Colonic mucosa (tissue), 4 donors: Measurements from ENCODE around the gene RGS16. TPM values are rescaled to one million over a fixed set of nuclear protein-coding genes. Genes with fewer than 3 reads are reported as not detected.

ENCODE experiments used
- DNase-seq: peaks from one replicate; pipeline ENCODE4 v3.0.0-alpha.2; 2020
- H3K27ac ChIP-seq: fragments of 200-600 bp; one replicate; pipeline ENCODE4 v1.8.0; 2021
- H3K27me3 ChIP-seq: fragments of 200-600 bp; one replicate; pipeline ENCODE4 v1.8.0; 2021
- H3K36me3 ChIP-seq: fragments of 200-600 bp; one replicate; pipeline ENCODE4 v1.8.0; 2021
- H3K4me1 ChIP-seq: fragments of 200-600 bp; one replicate; pipeline ENCODE4 v1.8.0; 2021; ENCODE audit warnings: mild to moderate bottlenecking
- H3K4me3 ChIP-seq: fragments of 200-600 bp; one replicate; pipeline ENCODE4 v1.8.0; 2021
- H3K9ac ChIP-seq, 2 donors: one replicate each; pipeline ENCODE4 v1.7.0; 2013; ENCODE audit warnings: control low read depth in 2 of 2, low read depth in 2 of 2, low read length in 2 of 2
- H3K9me3 ChIP-seq: fragments of 200-600 bp; one replicate; pipeline ENCODE4 v1.8.0; 2021
- intact Hi-C: fragments of 100-400 bp; cut with DNase I; formaldehyde crosslinking; loops from one replicate; pipeline ENCODE4 v1.14.1; 2022
- total RNA-seq, 2 donors: library from RNA; stranded (reverse); fragmentation: NEBNext Ultra II Directional in 1 of 2; extraction: Animal tissue kit (Norgen Biotek cat#: 25700) in 1 of 2; gene quantifications; one replicate each; pipeline ENCODE4 v1.2.1, GENCODE V29; 2021
- TF ChIP-seq, protein P1 (sequence below): fragments of 200-600 bp; IDR thresholded peaks from one replicate; pipeline ENCODE4 v1.8.0; 2022; ENCODE audit warnings: antibody characterized with exemption, mild to moderate bottlenecking
- donor health status: healthy.
- donor health status: DM: no; HTN: no; CAD: no.
- donor health status: DM: no; HTN: no; CAD: no.

RGS16 gene
- total RNA-seq, 2 donors from 2014 or later = 0.77 to 1.6 TPM

DNA sequence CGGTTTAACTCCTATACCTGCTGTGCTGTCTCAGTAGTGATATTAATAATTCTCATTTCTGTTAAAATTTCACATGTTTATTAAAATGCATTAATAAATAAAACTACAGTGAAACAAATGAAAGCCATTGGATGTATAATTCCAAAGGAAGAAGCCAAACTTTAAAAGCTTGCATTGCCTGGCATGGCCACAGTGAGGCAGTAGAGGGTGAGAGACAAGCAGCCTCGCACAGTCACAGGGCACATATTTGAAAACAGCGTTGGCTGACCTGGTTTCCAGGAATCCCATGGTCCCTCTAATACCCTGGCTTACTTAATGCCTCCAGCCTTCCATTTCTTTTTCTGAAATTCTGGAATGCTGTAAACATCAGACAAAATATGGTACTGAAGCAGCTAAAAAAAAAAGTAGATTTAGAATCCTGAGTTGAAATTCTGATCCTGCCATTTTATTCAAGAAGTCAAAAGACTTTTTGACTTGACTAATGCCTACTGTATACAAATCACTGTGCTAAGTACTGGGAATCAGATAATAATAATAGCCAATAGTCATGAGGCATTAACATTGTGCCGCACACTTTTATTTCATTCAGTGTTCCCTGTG lies 8.4 kb downstream of the RGS16 start:
- Histone ChIP-seq H3K4me1 (no peaks in the 10 kb centered on the region), H3K27ac (no peak overlapping the region), H3K9me3 (no peaks in the 10 kb centered on the region), H3K27me3 (no peaks in the 10 kb centered on the region), H3K9ac (no peak overlapping the region), H3K4me3 (no peak overlapping the region), H3K36me3 (no peaks in the 10 kb centered on the region)
- intact Hi-C loops = loop anchor here (10.0 kb wide), 1 partner anchor 511 kb away; no protein-coding TSS in a partner anchor
- DNase-seq = peak; percentile 81
- TF ChIP-seq, protein P1, sequence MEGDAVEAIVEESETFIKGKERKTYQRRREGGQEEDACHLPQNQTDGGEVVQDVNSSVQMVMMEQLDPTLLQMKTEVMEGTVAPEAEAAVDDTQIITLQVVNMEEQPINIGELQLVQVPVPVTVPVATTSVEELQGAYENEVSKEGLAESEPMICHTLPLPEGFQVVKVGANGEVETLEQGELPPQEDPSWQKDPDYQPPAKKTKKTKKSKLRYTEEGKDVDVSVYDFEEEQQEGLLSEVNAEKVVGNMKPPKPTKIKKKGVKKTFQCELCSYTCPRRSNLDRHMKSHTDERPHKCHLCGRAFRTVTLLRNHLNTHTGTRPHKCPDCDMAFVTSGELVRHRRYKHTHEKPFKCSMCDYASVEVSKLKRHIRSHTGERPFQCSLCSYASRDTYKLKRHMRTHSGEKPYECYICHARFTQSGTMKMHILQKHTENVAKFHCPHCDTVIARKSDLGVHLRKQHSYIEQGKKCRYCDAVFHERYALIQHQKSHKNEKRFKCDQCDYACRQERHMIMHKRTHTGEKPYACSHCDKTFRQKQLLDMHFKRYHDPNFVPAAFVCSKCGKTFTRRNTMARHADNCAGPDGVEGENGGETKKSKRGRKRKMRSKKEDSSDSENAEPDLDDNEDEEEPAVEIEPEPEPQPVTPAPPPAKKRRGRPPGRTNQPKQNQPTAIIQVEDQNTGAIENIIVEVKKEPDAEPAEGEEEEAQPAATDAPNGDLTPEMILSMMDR = peak; percentile 85

DNA sequence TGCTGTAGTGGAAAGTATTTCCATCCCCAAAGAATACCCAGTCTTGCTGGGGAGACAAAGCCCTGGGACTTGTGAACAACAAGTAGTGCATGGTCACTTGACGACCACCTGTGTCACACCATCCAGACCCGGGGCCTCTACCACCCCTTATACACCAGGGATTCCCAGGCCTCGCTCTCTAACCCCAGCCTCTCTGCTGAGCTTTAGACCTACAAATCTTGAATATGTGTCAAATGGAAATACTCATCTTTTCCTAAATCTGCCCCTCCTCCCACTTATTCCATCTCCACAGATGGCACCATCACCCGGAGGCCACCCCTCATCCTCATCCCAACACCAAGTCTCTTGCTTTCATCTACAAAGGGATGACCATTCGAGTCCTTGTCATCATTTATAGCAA lies 14.3 kb downstream of the RGS16 start:
- TF ChIP-seq, protein P1 = no peak
- Histone ChIP-seq H3K27me3 (no peaks in the 10 kb centered on the region), H3K36me3 (no peaks in the 10 kb centered on the region), H3K9me3 (no peaks in the 10 kb centered on the region), H3K4me3 (no peak overlapping the region), H3K27ac (no peak overlapping the region), H3K9ac (peak overlapping the region in 1 of 2 donors; percentile 25), H3K4me1 (peaks cover 7% of the 10 kb centered on the region)
- peak; percentile 16 for DNase-seq
- intact Hi-C loops = loop anchor here (5.0 to 10.0 kb wide), 2 partner anchors 143 to 505 kb away; no protein-coding TSS in a partner anchor

DNA sequence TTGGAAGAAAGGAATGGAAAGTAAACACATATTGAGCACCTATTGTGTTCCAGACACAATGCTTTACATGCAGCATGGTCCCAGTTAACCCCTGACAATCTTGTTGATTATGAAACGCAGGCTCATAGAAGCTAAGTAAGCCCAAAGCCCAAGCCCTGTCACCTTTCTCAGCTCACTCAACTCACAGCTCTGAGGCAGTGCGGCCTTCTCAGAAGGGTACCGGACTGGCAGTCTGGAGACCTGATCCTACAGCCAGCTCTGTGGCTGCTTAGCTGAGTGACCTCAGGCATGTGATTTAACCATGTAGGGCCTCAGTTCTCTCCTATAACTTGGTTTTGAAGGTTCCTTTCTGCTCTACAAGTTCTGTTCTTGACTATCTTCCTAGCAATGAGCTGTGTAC lies 14.7 kb downstream of the RGS16 start:
- peak overlapping the region; percentile 98 for H3K27ac ChIP-seq
- peak overlapping the region; percentile 58 for H3K4me3 ChIP-seq
- H3K4me1 ChIP-seq = peaks cover 7% of the 10 kb centered on the region
- TF ChIP-seq, protein P1 = no peak
- H3K36me3 ChIP-seq = no peaks in the 10 kb centered on the region
- H3K27me3 ChIP-seq = no peaks in the 10 kb centered on the region
- DNase-seq = peak; percentile 22
- intact Hi-C loops = no loop called here
- H3K9me3 ChIP-seq = no peaks in the 10 kb centered on the region
- H3K9ac ChIP-seq = peak overlapping the region in 1 of 2 donors; percentile 91

DNA sequence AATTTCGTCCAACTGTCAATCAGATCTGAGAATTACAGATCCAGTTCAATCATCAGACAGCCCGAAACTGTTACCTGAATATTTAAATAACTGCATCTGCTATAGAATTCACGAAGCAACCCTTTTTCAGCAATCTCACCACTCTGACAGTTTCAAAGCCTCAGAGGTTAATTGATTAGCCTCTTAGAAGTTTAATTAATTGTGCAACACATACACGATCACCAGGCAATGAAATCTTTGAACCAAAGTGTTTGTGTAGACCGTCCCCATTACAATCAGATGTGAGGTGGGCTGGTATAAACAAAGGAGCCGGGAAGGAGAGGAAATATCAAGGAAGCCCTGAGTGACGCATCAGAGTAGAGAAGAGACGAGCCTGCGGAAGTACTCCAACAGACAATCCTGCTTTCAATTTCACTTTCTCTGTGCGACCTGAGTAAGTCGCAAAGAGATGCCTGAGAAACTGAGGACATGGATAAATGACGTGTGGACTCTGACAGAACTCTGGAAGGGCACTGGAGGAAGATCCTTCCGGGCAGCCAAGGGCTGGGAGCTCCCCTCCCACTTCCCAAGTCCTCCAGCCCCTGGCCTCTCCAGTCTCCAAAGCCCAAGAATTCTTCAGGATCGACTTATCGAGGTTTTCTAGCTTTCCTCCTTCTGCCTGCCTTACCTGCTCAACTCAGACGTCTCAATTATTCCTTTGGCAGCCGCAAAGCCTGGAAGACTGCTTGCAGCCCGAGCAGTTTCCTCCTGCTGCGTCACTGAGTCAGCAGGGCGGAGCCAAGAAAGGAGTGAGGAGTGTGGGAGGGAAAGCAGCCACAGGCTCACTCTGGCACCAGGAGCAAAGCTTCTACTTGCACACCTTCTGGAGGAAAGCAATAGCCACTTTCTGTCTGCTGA lies 15.4 kb downstream of the RGS16 start, which contains the start of gene RNASEL:
RNASEL (minus strand) TSS at position 757 of the 897 bp plus-strand sequence. CDS start 2,450 bp downstream, outside the sequence.
- peak; percentile 87 for DNase-seq
- intact Hi-C loops = no loop called here
- TF ChIP-seq, protein P1 = no peak
- peaks cover 7% of the 10 kb centered on the region for H3K4me1 ChIP-seq
- no peaks in the 10 kb centered on the region for H3K36me3 ChIP-seq
- peak within 1 kb of the TSS; percentile 58 for H3K4me3 ChIP-seq
- peak within 1 kb of the TSS; percentile 91 to 92 for H3K9ac ChIP-seq
- no peaks in the 10 kb centered on the region for H3K9me3 ChIP-seq
- no peaks in the 10 kb centered on the region for H3K27me3 ChIP-seq
- peak within 1 kb of the TSS; percentile 98 for H3K27ac ChIP-seq

DNA sequence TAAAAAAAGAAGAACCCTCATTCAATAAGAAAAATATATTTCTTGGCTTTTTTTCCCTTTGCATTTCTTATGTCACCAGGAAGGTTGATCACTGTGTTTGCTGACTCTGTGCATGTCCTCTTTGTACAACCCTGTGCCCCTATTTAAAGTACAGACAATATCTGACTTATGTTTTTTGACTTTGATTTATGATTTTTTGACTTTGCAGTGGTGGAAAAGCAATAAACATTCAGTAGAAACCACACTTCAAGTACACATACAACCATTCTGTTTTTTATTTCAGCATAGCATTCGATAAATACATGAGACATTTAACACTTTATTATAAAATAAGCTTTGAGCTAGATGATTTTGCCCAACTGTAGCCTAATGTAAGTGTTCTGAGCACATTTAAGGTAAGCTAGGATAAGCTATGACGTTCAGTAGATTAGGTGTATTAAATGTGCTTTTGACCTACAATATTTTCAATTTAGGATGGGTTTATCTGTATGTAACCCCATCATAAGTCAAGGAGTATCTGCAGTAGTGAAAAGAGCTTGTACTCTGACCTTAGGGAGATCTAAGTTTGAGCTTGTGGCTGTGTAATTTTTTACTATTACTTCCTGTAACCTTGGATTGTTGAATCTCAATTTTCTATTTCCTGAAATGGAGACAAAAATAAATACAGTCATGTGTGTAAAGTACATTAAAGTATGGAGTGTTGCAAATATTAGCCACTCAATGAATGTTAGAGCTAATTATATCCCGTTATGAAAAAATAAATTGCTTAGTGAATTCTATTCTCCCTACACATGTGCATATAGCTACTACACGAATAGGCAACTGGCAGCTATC lies 16.3 kb downstream of the RGS16 start:
- H3K36me3 ChIP-seq = no peaks in the 10 kb centered on the region
- peak overlapping the region; percentile 91 to 92 for H3K9ac ChIP-seq
- peak; percentile 9 for DNase-seq
- intact Hi-C loops = no loop called here
- no peaks in the 10 kb centered on the region for H3K9me3 ChIP-seq
- H3K27me3 ChIP-seq = no peaks in the 10 kb centered on the region
- peak overlapping the region; percentile 98 for H3K27ac ChIP-seq
- H3K4me1 ChIP-seq = peaks cover 7% of the 10 kb centered on the region
- H3K4me3 ChIP-seq = peak overlapping the region; percentile 58
- TF ChIP-seq, protein P1 = no peak
